Caco-2 (cell line): ENCODE measurements around the gene CPSF3. TPM values are rescaled to one million over a fixed set of nuclear protein-coding genes. Genes with fewer than 3 reads are reported as not detected.
A peak's percentile ranks its signal among the peaks of the same experiment; 100 is the strongest.

Experiments
- BruUV-seq: library from RNA; stranded (reverse); fragments of 400-500 nt; replicated peaks from 2 replicates; lab custom pipeline; 2021; lab: Mats Ljungman, UMichigan
- CTCF ChIA-PET: fragments of 300-600 bp; sonication (Branson Sonifier 250); formaldehyde crosslinking; loops from one replicate; lab custom pipeline; 2022; ENCODE audit warnings: antibody characterized with exemption; lab: Charles Lee
- POLR2A ChIA-PET: fragments of 300-600 bp; sonication (Branson Sonifier 250); formaldehyde crosslinking; loops from one replicate; lab custom pipeline; 2022; ENCODE audit warnings: antibody characterized with exemption; lab: Charles Lee
- DNase-seq, 2 experiments: peaks; one replicate each; pipeline versions ENCODE4 v3.0.0 to v3.0.0-alpha.2; 2020 to 2022
- H3K27me3 ChIP-seq: replicated peaks from 2 replicates; pipeline ENCODE4 v1.6.0; 2011; ENCODE audit warnings: low read length; ENCODE audit not compliant: control insufficient read depth, insufficient read depth
- H3K36me3 ChIP-seq: 2 replicates; pipeline ENCODE4 v1.5.1; 2011; ENCODE audit warnings: low read length; ENCODE audit not compliant: control insufficient read depth, insufficient read depth
- H3K4me1 ChIP-seq: fragments of 250-450 bp; sonication (Bioruptor Pico); 2 replicates; pipeline ENCODE4 v1.5.1; 2020; ENCODE audit warnings: mild to moderate bottlenecking
- H3K4me3 ChIP-seq: 2 replicates; pipeline ENCODE4 v1.5.1; 2011; ENCODE audit warnings: low read depth, mild to moderate bottlenecking, control low read depth, low read length
- H3K9me3 ChIP-seq: fragments of 250-450 bp; sonication (Bioruptor Pico); 2 replicates; pipeline ENCODE4 v1.5.1; 2020; ENCODE audit warnings: mild to moderate bottlenecking, moderate library complexity
- H3K27ac Mint-ChIP-seq: one replicate; pipeline ENCODE4 v1.8.0; 2022; ENCODE audit warnings: mixed read lengths; ENCODE audit not compliant: unreplicated experiment
- H3K27me3 Mint-ChIP-seq: one replicate; pipeline ENCODE4 v1.8.0; 2022; ENCODE audit warnings: mixed read lengths; ENCODE audit not compliant: insufficient read depth, unreplicated experiment
- H3K36me3 Mint-ChIP-seq: one replicate; pipeline ENCODE4 v1.8.0; 2022; ENCODE audit warnings: mild to moderate bottlenecking, mixed read lengths; ENCODE audit not compliant: insufficient read depth, unreplicated experiment
- H3K4me1 Mint-ChIP-seq: one replicate; pipeline ENCODE4 v1.8.0; 2022; ENCODE audit warnings: low read depth, mixed read lengths; ENCODE audit not compliant: unreplicated experiment
- H3K4me3 Mint-ChIP-seq: one replicate; pipeline ENCODE4 v1.8.0; 2022; ENCODE audit warnings: mild to moderate bottlenecking, moderate library complexity, mixed read lengths; ENCODE audit not compliant: unreplicated experiment
- H3K9me3 Mint-ChIP-seq: one replicate; pipeline ENCODE4 v1.8.0; 2022; ENCODE audit warnings: mixed read lengths; ENCODE audit not compliant: unreplicated experiment
- CTCF ChIP-seq, 2 experiments: fragments of 200-600 bp in 1 of 2; IDR thresholded peaks; 1 replicate in 1 of 2; 2 replicates in 1 of 2; pipeline versions ENCODE4 v1.5.1 to v1.8.0; 2011 to 2022; ENCODE audit warnings: antibody characterized with exemption in 1 of 2, control low read depth in 1 of 2, inconsistent platforms in 1 of 2, low read depth in 1 of 2, low read length in 1 of 2, mild to moderate bottlenecking in 1 of 2, moderate library complexity in 1 of 2; ENCODE audit not compliant: insufficient read depth in 1 of 2, severe bottlenecking in 1 of 2, unreplicated experiment in 1 of 2
- intact Hi-C: fragments of 100-400 bp; cut with micrococcal nuclease; formaldehyde crosslinking; loops from one replicate; pipeline ENCODE4 v1.10.0; 2022; ENCODE audit not compliant: unreplicated experiment
- total RNA-seq: library from RNA; stranded (reverse); gene quantifications from 2 replicates; pipeline ENCODE4 v1.2.3, GENCODE V29; 2022

The CPSF3 gene
- total RNA-seq, 1 experiment from 2014 or later, result 95.0 TPM

DNA sequence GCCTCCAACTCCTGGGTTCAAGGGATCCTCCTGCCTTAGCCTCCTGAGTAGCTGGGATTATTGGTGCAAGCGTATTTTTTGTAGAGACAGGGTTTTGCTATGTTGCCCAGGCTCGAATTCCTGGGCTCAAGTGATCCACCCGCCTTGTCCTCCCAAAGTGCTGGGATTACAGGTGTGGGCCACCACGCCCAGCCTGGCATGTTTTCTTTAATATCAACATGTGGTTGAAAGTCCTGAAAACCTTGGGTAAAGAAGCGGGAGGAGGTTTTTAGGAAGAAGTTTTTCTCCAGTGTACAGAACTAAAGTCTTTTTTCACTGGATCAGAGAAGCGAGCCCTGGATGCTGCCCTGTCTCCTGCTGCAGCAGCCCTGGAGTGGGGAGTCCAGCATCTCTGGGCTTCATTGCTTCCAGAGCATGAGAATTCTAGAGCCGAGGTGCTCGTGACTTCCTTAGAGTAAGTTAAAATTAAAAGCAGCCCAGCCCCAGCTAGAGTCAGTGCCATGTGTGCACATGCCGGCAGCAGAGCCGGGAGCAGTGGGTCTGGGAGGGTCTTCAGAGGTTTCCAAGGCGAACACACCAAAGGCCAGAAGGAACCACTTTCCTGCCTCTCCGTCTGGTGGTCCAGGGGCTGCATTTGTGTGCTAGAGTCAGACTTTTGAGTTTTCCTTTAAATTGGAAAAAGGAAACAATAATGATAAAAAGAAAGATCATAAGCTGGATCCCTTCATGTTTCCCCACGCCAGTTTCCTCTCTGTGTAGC lies 31.3 kb upstream of the CPSF3 start:
- no peak overlapping the region for H3K4me3 ChIP-seq
- no peaks in the 10 kb centered on the region for H3K9me3 ChIP-seq
- BruUV-seq, result no TSS peak
- no peak overlapping the region for H3K27ac Mint-ChIP-seq
- peaks cover 26% of the 10 kb centered on the region for H3K36me3 Mint-ChIP-seq
- ChIA-PET CTCF (no interaction called here), POLR2A (no interaction called here)
- no peak for DNase-seq
- no peaks in the 10 kb centered on the region for H3K9me3 Mint-ChIP-seq
- no peak for TF ChIP-seq CTCF (IDR thresholded peaks at IDR 0.05; ENCODE audit: insufficient read depth in 1 of 2, low read depth in 1 of 2, low read length in 1 of 2, severe bottlenecking in 1 of 2, unreplicated experiment in 1 of 2)
- H3K4me1 ChIP-seq, result no peaks in the 10 kb centered on the region
- no peak overlapping the region for H3K4me3 Mint-ChIP-seq
- peaks cover 3% of the 10 kb centered on the region; the same call in 1 of the 2 replicates for H3K36me3 ChIP-seq
- no peaks in the 10 kb centered on the region for H3K27me3 ChIP-seq
- no peaks in the 10 kb centered on the region for H3K4me1 Mint-ChIP-seq
- H3K27me3 Mint-ChIP-seq, result no peaks in the 10 kb centered on the region
- intact Hi-C loops, result no loop called here

DNA sequence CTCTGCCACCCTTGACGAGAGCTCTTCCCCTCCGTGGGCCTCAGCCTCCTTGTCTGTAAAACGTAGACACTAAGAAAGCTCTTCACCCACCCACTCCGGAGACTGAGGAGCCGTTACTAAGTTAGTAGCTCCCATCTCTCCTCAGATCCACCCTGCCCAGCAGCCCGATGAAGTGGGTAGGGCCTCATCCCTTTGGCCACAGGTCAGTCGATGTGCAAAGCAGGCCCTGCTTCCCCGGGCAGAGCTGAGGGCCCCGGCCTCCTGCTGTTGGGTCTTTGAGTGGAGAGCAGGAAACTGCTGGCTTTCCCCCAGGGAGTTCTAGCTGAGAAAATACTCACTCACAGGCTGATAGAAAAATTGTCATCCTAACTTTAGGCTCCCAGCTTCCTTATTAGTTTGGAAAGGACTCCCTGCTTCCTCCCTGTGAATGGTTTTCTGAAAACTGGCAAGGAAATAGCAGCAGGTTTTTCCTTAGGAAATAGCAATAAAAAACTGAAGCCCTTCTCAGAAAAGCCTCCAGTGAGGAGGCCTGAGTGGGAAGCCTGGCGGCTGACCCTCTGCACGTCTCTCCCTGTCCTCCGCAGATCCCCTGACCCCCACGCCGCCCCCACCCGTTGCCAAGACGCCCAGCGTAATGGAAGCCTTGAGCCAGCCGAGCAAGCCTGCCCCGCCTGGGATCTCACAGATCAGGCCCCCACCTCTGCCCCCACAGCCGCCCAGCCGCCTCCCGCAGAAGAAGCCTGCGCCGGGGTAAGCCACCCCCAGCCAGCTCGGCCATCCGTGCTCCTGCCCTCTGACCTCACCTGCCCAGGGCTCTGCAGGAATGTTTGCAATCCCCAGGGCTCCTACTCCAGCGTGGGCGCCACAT lies 30.3 kb upstream of the CPSF3 start:
- Histone ChIP-seq H3K4me1 (no peaks in the 10 kb centered on the region), H3K36me3 (no peaks in the 10 kb centered on the region; the same call in 1 of the 2 replicates), H3K4me3 (no peak overlapping the region), H3K27me3 (no peaks in the 10 kb centered on the region), H3K9me3 (no peaks in the 10 kb centered on the region)
- Mint-ChIP-seq H3K4me3 (no peak overlapping the region), H3K36me3 (peaks cover 26% of the 10 kb centered on the region), H3K27ac (no peak overlapping the region), H3K27me3 (no peaks in the 10 kb centered on the region), H3K4me1 (no peaks in the 10 kb centered on the region), H3K9me3 (no peaks in the 10 kb centered on the region)
- BruUV-seq, result no TSS peak
- no peak for TF ChIP-seq CTCF (IDR thresholded peaks at IDR 0.05; ENCODE audit: insufficient read depth in 1 of 2, low read depth in 1 of 2, low read length in 1 of 2, severe bottlenecking in 1 of 2, unreplicated experiment in 1 of 2)
- ChIA-PET CTCF (no interaction called here), POLR2A (no interaction called here)
- peak in 1 of 2 experiments; percentile 23 for DNase-seq
- intact Hi-C loops, result no loop called here

DNA sequence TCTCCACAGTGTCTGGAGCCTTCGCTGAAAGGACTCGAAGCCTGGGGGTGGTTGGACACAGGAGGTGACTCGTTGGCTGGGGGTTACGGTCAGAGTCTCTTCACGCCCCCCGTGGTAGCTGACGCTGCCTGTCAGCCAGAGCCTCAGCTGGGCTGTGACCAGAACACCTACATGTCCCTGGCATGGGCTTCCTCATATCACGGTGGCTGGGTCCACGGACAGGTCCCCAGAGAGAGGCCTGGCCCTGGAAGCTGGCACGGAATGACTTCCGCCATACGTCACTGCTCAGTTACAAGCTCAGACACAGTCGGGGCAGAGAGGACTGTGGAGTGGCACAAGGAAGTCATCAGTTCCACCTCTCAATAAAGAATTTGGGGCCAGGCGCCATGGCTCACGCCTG lies 28.6 kb upstream of the CPSF3 start:
- intact Hi-C loops, result no loop called here
- Mint-ChIP-seq H3K27ac (no peak overlapping the region), H3K4me1 (no peaks in the 10 kb centered on the region), H3K27me3 (no peaks in the 10 kb centered on the region), H3K4me3 (no peak overlapping the region), H3K9me3 (no peaks in the 10 kb centered on the region), H3K36me3 (peaks cover 22% of the 10 kb centered on the region)
- Histone ChIP-seq H3K4me1 (no peaks in the 10 kb centered on the region), H3K27me3 (no peaks in the 10 kb centered on the region), H3K4me3 (no peak overlapping the region), H3K36me3 (no peaks in the 10 kb centered on the region), H3K9me3 (no peaks in the 10 kb centered on the region)
- DNase-seq, result no peak
- POLR2A ChIA-PET, result no interaction called here
- CTCF ChIA-PET, result no interaction called here
- no peak for TF ChIP-seq CTCF (IDR thresholded peaks at IDR 0.05; ENCODE audit: insufficient read depth in 1 of 2, low read depth in 1 of 2, low read length in 1 of 2, severe bottlenecking in 1 of 2, unreplicated experiment in 1 of 2)
- BruUV-seq, result no TSS peak
